ENCODE data around the gene KNDC1. TPM values are rescaled to one million over a fixed set of nuclear protein-coding genes. Genes with fewer than 3 reads are reported as not detected.
"Not testable (repeated sequence)": the region's sequence is repeated elsewhere in the genome, so short reads cannot be mapped to it uniquely, and the experiment has no call there.

The KNDC1 gene
- polyA plus RNA-seq, 5 donors: 2.5 to 4.9 (median 4.3) TPM

DNA sequence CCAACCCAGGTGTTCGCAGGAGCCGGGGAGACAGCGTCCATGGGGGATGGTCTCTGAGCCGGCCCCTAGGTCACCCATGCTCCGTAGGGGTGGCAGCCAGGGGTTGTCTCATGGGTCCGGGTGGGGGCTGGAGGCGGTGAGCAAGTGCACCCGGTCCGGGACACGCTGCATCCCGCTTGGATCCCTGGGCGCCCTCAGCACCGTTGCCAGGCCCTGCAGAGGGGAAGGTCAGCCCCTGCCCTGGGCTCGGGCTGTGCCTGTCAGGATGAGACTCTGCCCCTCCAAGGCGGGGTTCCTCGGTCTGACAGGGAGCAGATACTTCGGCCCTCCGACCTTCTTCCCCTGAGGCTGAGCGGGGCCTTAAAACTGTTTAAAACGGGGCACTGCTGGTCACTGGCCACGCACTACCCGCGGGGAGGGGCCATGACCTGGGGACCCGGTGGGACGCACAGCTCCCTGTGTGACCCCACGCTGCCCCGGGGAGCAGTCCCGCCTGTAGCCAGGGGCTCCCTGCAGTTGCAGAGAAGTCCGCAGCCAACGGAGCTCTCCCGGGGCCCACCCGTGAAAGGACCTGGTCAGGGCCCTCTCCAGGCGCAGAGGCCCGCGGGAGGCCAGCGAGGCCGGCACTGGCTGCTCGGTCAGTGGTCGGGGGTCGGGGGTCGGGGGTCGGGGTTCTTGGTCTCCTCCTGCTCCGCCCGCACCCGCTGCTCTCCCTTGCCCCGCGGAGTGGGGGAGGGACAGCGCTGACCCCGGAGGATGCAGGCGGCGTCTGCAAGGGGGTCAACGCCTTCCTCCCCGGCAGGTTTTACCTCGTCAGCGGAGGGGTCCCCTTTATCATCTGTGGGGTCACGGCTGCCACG, 33.4 kb upstream of the KNDC1 start:
- no peak for DNase-seq

DNA sequence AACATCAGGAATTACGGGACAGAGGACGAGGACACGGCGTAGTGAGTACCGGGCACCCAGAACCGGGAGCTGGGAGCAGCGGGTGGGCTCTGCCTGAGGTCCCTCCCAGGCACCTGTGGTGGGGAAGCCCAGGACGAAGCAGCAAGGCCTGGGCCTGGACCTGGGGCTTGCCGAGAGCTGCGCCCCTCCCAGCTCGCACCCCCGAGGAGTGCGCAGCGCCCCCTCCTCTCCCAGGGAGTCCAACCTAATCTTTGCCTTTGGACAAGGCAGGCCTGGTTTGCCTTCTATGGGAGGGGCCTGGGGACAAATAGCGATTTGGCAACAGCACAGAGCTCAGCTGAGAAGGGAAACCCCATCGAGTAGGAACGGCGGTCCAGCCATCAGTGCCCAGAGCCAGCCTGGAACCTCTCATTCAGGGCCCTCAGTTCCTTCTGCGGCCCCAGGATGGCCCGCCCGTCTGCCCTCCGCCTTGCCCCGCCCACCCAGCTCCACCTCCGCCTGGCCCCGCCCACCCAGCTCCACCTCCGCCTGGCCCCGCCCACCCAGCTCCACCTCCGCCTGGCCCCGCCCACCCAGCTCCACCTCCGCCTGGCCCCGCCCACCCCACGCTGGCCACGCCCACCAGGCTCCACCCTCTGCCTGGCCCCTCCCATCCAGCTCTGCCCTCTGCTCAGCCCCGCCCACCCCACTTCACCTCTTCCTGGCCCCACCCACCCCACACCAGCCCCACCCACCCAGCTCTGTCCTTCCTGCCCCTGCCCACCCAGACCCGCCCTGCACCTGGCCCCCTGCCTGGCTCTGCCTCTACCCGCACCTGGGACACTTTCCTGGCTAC, 32.5 kb upstream of the KNDC1 start:
- no peak for DNase-seq

DNA sequence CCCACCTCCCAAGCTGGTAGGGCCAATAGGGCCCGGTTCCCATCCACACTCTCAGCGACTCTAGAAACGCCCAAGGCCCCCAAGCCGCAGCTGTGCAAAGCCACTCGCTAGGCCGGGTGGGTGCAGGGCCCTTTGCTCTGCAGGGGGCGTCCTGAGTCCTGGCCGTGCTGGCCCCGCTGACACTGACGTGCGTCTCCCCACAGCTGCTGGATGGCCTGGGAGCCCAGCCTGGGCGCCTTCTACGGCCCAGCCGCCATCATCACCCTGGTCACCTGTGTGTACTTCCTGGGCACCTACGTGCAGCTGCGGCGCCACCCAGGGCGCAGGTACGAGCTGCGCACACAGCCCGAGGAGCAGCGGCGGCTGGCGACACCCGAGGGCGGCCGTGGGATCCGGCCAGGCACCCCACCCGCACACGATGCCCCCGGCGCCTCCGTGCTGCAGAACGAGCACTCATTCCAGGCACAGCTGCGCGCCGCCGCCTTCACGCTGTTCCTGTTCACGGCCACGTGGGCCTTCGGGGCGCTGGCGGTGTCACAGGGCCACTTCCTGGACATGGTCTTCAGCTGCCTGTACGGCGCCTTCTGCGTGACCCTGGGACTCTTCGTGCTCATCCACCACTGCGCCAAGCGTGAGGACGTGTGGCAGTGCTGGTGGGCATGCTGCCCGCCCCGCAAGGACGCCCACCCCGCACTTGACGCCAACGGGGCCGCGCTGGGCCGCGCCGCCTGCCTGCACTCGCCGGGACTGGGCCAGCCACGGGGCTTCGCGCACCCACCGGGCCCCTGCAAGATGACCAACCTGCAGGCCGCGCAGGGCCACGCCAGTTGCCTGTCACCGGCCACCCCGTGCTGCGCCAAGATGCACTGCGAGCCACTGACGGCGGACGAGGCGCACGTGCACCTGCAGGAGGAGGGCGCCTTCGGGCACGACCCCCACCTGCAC, 31.6 kb upstream of the KNDC1 start:
- no peak for DNase-seq

DNA sequence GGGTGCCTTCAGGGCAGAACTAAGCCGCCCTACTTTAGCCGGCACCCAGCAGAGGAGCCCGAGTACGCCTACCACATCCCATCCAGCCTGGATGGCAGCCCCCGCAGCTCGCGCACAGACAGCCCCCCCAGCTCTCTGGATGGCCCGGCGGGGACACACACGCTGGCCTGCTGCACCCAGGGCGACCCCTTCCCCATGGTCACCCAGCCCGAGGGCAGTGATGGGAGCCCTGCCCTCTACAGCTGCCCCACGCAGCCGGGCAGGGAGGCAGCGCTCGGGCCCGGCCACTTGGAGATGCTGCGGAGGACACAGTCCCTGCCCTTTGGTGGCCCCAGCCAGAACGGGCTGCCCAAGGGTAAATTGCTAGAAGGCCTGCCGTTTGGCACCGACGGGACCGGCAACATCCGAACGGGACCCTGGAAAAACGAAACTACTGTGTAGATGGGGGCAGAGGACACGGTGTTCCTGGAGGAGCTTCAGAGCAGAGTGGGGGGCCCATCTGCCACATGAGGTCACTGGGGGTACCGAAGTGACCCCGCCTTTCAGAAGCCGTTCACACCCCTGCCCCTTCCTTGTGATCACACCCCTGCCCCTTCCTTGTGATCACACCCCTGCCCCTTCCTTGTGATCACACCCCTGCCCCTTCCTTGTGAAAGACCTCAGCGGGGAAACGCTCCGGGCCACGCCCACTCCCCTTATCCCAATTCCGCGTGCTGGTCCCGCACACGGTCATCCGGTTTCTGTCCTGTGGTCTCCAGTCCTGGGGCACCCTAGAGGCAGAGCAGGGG, 30.8 kb upstream of the KNDC1 start:
- no peak for DNase-seq

DNA sequence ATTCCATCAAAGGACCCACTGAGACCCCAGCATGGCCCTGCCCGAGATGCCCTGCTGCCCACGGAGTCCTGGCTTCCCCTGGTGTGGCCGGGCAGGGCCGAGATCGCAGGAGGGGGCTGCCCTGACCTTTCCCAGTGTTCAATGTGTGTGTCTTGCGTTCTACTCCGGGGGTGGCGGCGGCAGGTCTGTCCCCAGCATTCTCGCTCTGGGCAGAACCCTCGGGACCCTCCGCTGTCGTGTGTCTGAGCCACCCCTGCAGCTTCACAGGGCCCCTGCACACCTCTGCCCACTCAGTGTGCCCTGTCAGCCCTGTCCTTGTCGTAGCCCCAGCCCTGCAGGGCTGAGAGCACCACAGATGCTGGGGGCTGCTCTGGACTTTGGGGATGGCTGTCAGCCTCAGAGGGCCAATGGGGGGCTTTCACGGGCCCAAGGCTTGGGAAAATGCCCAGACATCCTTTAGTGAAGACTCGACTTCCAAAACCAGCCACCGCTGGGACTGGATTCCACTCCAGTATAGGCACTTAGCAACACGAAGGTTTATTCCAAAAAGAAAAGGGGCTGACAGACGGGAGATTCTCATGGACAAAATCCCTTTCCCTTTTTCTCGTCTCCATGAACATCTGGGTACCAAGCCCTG, 30.0 kb upstream of the KNDC1 start:
- DNase-seq: no peak

DNA sequence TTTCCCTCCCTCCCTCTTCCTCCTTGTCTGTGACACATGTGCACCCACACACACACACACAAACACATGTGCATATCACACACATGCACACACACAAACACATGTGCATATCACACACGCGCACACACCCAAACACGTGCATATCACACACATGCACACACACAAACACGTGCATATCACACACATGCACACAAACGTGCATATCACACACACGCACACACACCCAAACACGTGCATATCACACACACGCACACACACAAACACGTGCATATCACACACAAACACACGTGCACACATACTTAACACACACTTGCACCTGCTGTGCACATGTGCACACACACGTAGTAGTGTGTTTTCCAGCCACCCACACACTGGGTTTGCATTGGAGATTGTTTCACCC, 29.4 kb upstream of the KNDC1 start:
- no peak for DNase-seq

DNA sequence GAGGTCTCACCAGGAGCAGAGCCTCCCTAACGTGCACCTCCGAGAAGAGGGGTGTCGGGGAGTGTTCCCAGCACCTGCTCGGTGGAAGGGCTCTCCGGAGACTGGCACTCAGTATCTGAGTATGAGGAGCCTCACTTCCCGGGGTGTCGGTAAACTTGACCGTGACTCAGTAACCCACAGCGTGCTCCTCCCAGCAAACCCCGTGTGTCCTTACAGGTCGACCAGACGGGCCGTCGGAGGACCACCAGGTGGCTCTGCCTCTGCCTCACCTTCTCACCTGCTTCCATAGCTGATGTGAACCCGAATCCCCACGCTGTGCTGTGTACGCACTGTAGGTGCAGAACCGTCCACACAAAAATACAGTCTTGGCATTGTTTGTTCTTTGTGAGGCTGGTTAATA, 29.0 kb upstream of the KNDC1 start:
- DNase-seq: no peak

DNA sequence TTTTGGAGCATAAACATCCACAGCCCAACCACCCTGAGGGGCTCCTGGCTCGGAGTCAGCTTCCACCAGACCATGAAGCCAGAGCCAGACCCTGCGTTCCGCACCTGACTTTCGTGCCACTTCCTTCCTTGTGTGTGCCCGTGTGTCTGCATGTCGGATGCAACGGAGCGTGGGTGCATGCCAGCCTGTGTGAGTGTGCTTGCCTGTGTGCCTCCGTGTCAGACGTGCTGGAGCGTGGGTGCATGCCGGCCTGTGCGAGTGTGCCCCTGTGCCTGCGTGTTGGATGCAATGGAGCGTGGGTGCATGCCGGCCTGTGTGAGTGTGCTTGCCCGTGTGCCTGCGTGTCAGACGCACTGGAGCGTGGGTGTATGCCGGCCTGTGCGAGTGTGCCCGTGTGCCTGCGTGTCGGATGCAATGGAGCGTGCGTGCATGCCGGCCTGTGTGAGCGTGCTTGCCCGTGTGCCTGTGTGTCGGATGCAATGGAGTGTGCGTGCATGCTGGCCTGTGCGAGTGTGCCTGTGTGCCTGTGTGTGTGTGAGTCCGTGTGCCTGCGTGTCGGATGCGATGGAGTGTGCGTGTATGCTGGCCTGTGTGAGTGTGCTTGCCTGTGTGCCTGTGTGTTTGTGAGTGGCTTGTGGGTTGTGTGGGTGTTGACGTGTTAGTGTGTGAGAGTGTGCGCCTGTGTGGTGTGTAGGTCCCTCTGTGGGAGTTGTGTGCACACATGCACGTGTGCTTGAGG, 28.1 kb upstream of the KNDC1 start:
- DNase-seq: no peak

DNA sequence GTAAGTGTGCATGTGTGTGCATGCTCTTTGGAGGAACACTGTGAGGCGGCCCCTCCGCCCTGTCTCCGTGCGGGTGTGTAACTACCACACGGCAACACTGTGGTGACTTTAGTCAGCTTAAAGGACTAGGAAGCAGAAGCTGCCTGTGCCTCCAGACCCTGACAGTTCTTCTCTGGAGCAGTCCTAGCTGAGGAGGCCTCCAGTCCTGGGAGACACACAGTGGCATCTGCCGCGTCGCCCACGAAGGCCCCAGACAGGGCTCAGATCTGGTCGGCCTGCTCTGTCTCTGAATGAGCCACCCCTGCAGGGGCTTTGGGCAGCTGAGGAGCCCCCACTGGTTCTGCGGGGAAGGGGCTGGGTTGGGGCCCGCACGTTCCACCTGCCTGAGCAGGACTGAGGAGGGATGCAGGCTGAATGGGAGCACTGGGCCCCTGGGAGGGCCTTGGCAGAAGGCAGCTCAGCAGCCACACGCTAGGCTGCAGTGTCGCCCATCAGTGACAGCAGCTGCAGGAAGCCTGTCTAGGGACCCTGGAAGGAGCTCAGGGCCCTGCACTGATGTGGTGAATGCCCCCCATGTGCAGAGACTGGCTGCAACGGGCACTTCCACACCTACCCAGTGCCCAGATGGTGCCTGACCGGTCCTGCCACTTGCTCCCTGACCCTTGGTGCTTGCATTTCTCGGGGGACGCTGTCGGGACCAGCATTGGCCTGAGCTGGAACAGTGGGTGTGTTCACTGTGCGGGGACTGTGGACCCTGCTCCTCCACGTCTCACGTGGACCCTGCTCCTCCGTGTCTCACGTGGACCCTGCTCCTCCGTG, 27.3 kb upstream of the KNDC1 start:
- no peak for DNase-seq

DNA sequence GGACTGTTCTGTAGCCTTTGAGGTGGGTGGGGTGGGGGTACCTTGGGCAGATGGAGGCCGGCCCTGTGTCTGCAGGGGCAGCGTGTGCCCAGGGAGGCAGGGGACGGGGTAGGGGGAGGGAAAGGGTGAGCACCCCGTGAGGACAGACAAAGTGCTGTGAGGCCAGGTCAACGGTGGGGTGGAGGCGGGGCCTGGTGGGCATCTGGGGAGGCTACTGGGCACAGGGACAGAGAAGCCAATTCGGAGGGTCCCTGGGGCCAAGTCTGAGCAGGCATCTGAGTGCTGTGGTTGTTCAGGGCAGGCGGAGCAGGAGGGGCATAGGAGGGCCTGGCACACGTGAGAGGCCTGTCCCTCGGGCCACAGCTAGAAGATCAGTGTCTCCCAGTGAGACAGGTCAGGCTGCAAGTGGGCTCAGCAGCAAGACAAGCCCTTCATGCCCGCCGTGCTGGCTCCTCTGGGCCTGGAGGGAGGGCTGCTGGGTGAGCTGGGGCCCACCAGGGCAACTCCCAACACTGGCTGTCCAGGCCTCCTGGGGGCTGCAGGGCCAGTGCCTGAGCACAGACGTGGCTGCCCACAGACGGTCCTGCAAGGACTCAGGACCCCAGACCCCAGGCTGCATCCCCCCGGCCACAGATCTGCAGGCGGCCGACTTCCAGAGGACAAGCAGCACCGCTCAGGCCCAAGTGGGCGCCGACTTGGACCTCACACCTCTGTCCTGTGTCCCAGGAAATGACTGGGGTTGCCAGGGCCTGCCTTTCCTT, 26.4 kb upstream of the KNDC1 start:
- DNase-seq: no peak

DNA sequence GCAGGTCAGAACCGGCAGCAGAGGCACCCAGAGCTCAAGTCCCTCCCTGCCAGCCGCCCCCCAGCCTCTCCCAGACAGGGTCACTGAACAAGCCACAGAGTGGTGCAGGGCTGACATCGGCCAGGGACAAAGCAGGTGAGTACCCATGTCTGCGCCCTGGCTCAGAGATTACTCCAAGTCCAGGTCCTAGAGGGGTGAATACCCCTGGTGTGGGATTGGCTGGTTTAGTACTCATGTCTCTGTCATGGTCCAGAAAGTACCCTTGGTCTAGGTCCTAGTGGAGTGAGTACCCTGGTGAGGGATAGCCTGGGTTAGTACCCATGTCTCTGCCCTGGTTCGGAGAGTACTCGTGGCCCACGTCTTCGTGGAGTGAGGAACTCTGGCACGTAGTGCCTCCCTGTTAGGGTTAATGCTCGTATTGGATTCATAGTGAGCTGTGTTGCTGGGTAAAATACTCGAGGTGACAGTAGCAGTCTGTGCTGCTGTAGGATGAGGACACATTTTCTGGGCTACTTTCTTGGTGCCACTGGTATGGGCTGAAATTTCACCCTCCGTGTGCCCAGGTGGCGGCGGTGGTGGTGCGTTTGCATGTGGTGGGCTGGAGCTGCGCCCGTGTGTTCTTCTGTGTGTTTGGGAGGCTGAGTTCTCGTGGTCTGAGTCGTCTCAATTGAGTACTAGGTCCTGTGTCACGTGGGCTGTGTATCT, 25.5 kb upstream of the KNDC1 start:
- DNase-seq: no peak

DNA sequence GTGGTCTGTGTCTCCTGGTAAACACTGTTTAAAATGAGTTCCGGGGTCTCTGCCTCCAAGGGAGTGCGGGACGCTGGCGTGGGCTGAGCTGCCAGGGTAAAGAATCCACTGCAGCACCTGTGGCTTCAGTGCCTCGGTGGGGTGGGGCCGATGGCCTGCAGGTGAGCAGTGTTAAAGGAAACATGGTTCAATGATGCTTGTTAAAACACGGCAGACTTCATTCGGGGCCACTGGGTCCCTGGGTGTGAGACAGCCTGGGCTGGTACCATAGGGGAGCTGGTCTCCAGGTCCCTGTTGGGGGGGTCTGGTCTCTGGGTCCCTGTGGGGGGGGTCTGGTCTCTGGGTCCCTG, 24.9 kb upstream of the KNDC1 start:
- DNase-seq: no peak

DNA sequence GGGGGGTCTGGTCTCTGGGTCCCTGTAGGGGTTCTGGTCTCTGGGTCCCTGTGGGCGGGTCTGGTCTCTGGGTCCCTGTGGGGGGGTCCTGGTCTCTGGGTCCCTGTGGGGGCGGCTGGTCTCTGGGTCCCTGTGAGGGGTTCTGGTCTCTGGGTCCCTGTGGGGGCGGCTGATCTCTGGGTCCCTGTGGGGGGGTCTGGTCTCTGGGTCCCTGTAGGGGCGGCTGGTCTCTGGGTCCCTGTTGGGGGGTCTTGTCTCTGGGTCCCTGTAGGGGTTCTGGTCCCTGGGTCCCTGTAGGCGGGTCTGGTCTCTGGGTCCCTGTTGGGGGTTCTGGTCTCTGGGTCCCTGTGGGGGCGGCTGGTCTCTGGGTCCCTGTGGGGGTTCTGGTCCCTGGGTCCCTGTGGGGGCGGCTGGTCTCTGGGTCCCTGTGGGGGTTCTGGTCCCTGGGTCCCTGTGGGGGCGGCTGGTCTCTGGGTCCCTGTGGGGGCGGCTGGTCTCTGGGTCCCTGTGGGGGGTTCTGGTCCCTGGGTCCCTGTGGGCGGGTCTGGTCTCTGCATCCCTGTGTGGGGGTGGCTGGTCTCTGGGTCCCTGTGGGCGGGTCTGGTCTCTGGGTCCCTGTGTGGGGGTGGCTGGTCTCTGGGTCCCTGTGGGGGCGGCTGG, 22.4 kb upstream of the KNDC1 start:
- not testable (repeated sequence) for DNase-seq

DNA sequence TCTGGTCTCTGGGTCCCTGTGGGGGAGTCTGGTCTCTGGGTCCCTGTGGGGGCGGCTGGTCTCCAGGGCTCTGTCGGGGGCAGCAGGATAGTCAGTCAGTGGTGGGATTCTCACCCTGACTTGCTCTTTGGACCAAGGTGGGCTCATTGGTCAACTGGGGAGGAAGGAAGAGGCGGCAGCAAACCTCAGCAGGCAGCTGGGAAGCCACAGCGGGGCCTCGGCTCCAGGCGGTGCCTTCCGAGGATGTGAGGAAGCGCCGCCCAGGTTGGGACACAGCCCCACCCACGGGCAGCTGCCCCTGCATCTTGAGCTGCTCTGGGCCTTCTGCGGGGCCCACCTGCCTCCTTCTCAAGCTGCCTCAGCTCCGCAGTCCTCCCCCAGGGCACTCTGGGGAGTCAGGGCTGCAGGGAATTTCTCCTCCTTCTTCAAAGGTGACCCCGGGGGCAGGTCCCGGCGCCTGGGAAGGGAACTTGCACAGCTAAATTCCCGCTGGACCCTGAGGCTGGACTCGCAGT, 20.4 kb upstream of the KNDC1 start:
- DNase-seq: no peak

DNA sequence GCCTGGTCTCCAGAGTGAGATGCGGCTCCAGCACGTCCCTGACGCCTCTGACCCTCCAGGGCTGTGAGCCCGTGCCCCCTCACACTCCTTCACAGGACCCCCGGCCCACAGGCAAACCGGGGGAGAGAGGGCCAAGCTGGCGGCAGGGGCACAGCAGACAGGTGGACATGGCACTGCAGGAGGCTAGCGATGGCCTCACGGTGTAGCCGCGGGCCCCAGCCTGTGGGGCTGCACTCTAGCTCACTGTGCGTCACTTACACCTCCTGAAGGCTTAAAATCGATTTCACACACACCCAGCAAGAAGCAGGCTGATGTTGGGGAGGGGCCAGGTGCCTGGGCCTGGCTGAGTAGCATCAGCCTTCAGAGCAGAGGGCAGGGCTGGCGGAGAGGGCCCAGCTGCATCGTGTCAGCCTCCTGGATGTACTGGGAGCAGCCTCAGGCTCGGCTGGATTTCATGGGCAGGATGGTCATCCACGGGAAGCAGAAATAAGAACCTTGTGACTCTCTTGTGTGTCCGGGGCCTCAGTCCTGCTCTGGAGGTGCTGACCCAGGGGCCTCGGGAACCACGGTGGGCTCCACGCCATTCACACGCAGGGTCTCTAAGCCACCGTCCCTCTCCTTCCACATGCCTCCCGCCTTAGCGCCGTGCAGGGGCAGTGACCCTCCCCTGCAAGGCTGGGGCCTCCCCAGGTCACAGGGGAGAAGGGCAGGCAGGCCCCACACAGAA, 19.4 kb upstream of the KNDC1 start:
- no peak for DNase-seq
